ENCODE measurements around the gene SFTA2.

The SFTA2 gene

GRCh38 chr6:30893666-30894065 lies 38.3 kb downstream of the SFTA2 start:
- Histone ChIP-seq H3K9me3 (ENCODE audit: control insufficient read depth, insufficient read depth, low read length) (no peaks in the 10 kb centered on the region), H3K36me3 (ENCODE audit: control insufficient read depth, insufficient read depth, low read length) (peaks cover 89% of the 10 kb centered on the region), H3K27me3 (ENCODE audit: control insufficient read depth, insufficient read depth, low read length) (no peaks in the 10 kb centered on the region), H3K4me3 (ENCODE audit: low read depth, low read length) (no peak overlapping the region), H3K9ac (ENCODE audit: low read depth, low read length) (no peak overlapping the region), H3K4me1 (ENCODE audit: control insufficient read depth, insufficient read depth, low read length) (peaks cover 2% of the 10 kb centered on the region)

GRCh38 chr6:30893001-30893591 lies 38.9 kb downstream of the SFTA2 start:
- H3K27me3 ChIP-seq (ENCODE audit: control insufficient read depth, insufficient read depth, low read length): no peaks in the 10 kb centered on the region
- H3K4me1 ChIP-seq (ENCODE audit: control insufficient read depth, insufficient read depth, low read length): peaks cover 2% of the 10 kb centered on the region
- peaks cover 86% of the 10 kb centered on the region for H3K36me3 ChIP-seq (ENCODE audit: control insufficient read depth, insufficient read depth, low read length)
- H3K9me3 ChIP-seq (ENCODE audit: control insufficient read depth, insufficient read depth, low read length): no peaks in the 10 kb centered on the region
- no peak overlapping the region for H3K4me3 ChIP-seq (ENCODE audit: low read depth, low read length)
- H3K9ac ChIP-seq (ENCODE audit: low read depth, low read length): no peak overlapping the region

- peaks cover 3% of the 10 kb centered on the region for H3K4me1 ChIP-seq (ENCODE audit: control insufficient read depth, insufficient read depth, low read length)
- H3K9ac ChIP-seq (ENCODE audit: low read depth, low read length): no peak overlapping the region
- H3K27me3 ChIP-seq (ENCODE audit: control insufficient read depth, insufficient read depth, low read length): no peaks in the 10 kb centered on the region
- H3K9me3 ChIP-seq (ENCODE audit: control insufficient read depth, insufficient read depth, low read length): no peaks in the 10 kb centered on the region
- no peak overlapping the region for H3K4me3 ChIP-seq (ENCODE audit: low read depth, low read length)
- peaks cover 78% of the 10 kb centered on the region for H3K36me3 ChIP-seq (ENCODE audit: control insufficient read depth, insufficient read depth, low read length)
Measured at GRCh38 chr6:30891816-30892538, 40.0 kb downstream of the SFTA2 start.

GRCh38 chr6:30891450-30891723 lies 40.6 kb downstream of the SFTA2 start:
- Histone ChIP-seq H3K9me3 (ENCODE audit: control insufficient read depth, insufficient read depth, low read length) (no peaks in the 10 kb centered on the region), H3K36me3 (ENCODE audit: control insufficient read depth, insufficient read depth, low read length) (peaks cover 73% of the 10 kb centered on the region), H3K27me3 (ENCODE audit: control insufficient read depth, insufficient read depth, low read length) (no peaks in the 10 kb centered on the region), H3K4me1 (ENCODE audit: control insufficient read depth, insufficient read depth, low read length) (peaks cover 8% of the 10 kb centered on the region), H3K9ac (ENCODE audit: low read depth, low read length) (no peak overlapping the region), H3K4me3 (ENCODE audit: low read depth, low read length) (no peak overlapping the region)

GRCh38 chr6:30890646-30891449 lies 41.1 kb downstream of the SFTA2 start:
- Histone ChIP-seq H3K9ac (ENCODE audit: low read depth, low read length) (no peak overlapping the region), H3K36me3 (ENCODE audit: control insufficient read depth, insufficient read depth, low read length) (peaks cover 71% of the 10 kb centered on the region), H3K9me3 (ENCODE audit: control insufficient read depth, insufficient read depth, low read length) (no peaks in the 10 kb centered on the region), H3K4me3 (ENCODE audit: low read depth, low read length) (no peak overlapping the region), H3K4me1 (ENCODE audit: control insufficient read depth, insufficient read depth, low read length) (peaks cover 8% of the 10 kb centered on the region), H3K27me3 (ENCODE audit: control insufficient read depth, insufficient read depth, low read length) (no peaks in the 10 kb centered on the region)

GRCh38 chr6:30889921-30890645 lies 41.9 kb downstream of the SFTA2 start:
- Histone ChIP-seq H3K27me3 (ENCODE audit: control insufficient read depth, insufficient read depth, low read length) (no peaks in the 10 kb centered on the region), H3K4me3 (ENCODE audit: low read depth, low read length) (no peak overlapping the region), H3K36me3 (ENCODE audit: control insufficient read depth, insufficient read depth, low read length) (peaks cover 64% of the 10 kb centered on the region), H3K9me3 (ENCODE audit: control insufficient read depth, insufficient read depth, low read length) (no peaks in the 10 kb centered on the region), H3K9ac (ENCODE audit: low read depth, low read length) (no peak overlapping the region), H3K4me1 (ENCODE audit: control insufficient read depth, insufficient read depth, low read length) (peaks cover 16% of the 10 kb centered on the region)

- peaks cover 58% of the 10 kb centered on the region for H3K36me3 ChIP-seq (ENCODE audit: control insufficient read depth, insufficient read depth, low read length)
Measured at GRCh38 chr6:30889496-30889885, 42.5 kb downstream of the SFTA2 start.

GRCh38 chr6:30888816-30889495 lies 43.0 kb downstream of the SFTA2 start:
- H3K9ac ChIP-seq (ENCODE audit: low read depth, low read length): no peak overlapping the region
- H3K9me3 ChIP-seq (ENCODE audit: control insufficient read depth, insufficient read depth, low read length): no peaks in the 10 kb centered on the region
- no peak overlapping the region for H3K4me3 ChIP-seq (ENCODE audit: low read depth, low read length)
- H3K4me1 ChIP-seq (ENCODE audit: control insufficient read depth, insufficient read depth, low read length): peaks cover 18% of the 10 kb centered on the region
- H3K36me3 ChIP-seq (ENCODE audit: control insufficient read depth, insufficient read depth, low read length): peaks cover 53% of the 10 kb centered on the region
- no peaks in the 10 kb centered on the region for H3K27me3 ChIP-seq (ENCODE audit: control insufficient read depth, insufficient read depth, low read length)

More at GRCh38 chr6:30889496-30889885, 42.5 kb downstream of the SFTA2 start:
- Histone ChIP-seq H3K9me3 (ENCODE audit: control insufficient read depth, insufficient read depth, low read length) (no peaks in the 10 kb centered on the region), H3K9ac (ENCODE audit: low read depth, low read length) (no peak overlapping the region), H3K4me3 (ENCODE audit: low read depth, low read length) (no peak overlapping the region), H3K4me1 (ENCODE audit: control insufficient read depth, insufficient read depth, low read length) (peaks cover 18% of the 10 kb centered on the region), H3K27me3 (ENCODE audit: control insufficient read depth, insufficient read depth, low read length) (no peaks in the 10 kb centered on the region)

GRCh38 chr6:30887901-30888815 lies 43.8 kb downstream of the SFTA2 start:
- Histone ChIP-seq H3K9ac (ENCODE audit: low read depth, low read length) (no peak overlapping the region), H3K36me3 (ENCODE audit: control insufficient read depth, insufficient read depth, low read length) (peaks cover 46% of the 10 kb centered on the region), H3K4me1 (ENCODE audit: control insufficient read depth, insufficient read depth, low read length) (peaks cover 18% of the 10 kb centered on the region), H3K27me3 (ENCODE audit: control insufficient read depth, insufficient read depth, low read length) (no peaks in the 10 kb centered on the region), H3K4me3 (ENCODE audit: low read depth, low read length) (no peak overlapping the region), H3K9me3 (ENCODE audit: control insufficient read depth, insufficient read depth, low read length) (no peaks in the 10 kb centered on the region)

GRCh38 chr6:30886897-30887255 lies 45.1 kb downstream of the SFTA2 start:
- H3K9ac ChIP-seq (ENCODE audit: low read depth, low read length): no peak overlapping the region
- H3K27me3 ChIP-seq (ENCODE audit: control insufficient read depth, insufficient read depth, low read length): no peaks in the 10 kb centered on the region
- H3K4me3 ChIP-seq (ENCODE audit: low read depth, low read length): peak overlapping the region; percentile 88
- peaks cover 26% of the 10 kb centered on the region for H3K4me1 ChIP-seq (ENCODE audit: control insufficient read depth, insufficient read depth, low read length)
- H3K9me3 ChIP-seq (ENCODE audit: control insufficient read depth, insufficient read depth, low read length): no peaks in the 10 kb centered on the region
- H3K36me3 ChIP-seq (ENCODE audit: control insufficient read depth, insufficient read depth, low read length): peaks cover 34% of the 10 kb centered on the region
